OCI-LY7 (cell line): ENCODE data around the gene TNFRSF25. TPM values are rescaled to one million over a fixed set of nuclear protein-coding genes. Genes with fewer than 3 reads are reported as not detected.
A peak's percentile ranks its signal among the peaks of the same experiment; 100 is the strongest.

Source experiments
- BruUV-seq: library from RNA; stranded (reverse); fragments of 400-500 nt; replicated peaks from 2 replicates; lab custom pipeline; 2021; lab: Mats Ljungman, UMichigan
- CTCF ChIA-PET: fragments of 300-600 bp; sonication (Branson Sonifier 250); formaldehyde crosslinking; loops from one replicate; lab custom pipeline; 2022; ENCODE audit warnings: antibody characterized with exemption; ENCODE audit not compliant: unreplicated experiment; lab: Charles Lee
- POLR2A ChIA-PET: fragments of 300-600 bp; sonication (Branson Sonifier 250); formaldehyde crosslinking; loops from one replicate; lab custom pipeline; 2022; ENCODE audit warnings: antibody characterized with exemption; lab: Charles Lee
- DNase-seq: peaks from one replicate; pipeline ENCODE4 v3.0.0-alpha.2; 2015; ENCODE audit warnings: low spot score
- H2AFZ ChIP-seq: fragments of 200-600 bp; sonication (generic), shearing (Covaris generic); 2 replicates; pipeline ENCODE4 v1.6.1; 2014; ENCODE audit warnings: mild to moderate bottlenecking, antibody characterized with exemption, low read length, moderate library complexity
- H3K27ac ChIP-seq: fragments of 200-600 bp; sonication (generic); 2 replicates; pipeline ENCODE4 v1.5.1; 2014; ENCODE audit warnings: mixed run types, low read depth, mild to moderate bottlenecking, moderate library complexity, low read length, inconsistent platforms; ENCODE audit not compliant: poor library complexity, severe bottlenecking
- H3K36me3 ChIP-seq: fragments of 200-600 bp; sonication (generic); 2 replicates; pipeline ENCODE4 v1.6.1; 2014; ENCODE audit warnings: mild to moderate bottlenecking, antibody characterized with exemption, low read length, moderate library complexity, mixed read lengths; ENCODE audit not compliant: insufficient read depth
- H3K4me1 ChIP-seq: fragments of 200-600 bp; sonication (generic); 2 replicates; pipeline ENCODE4 v1.5.1; 2014; ENCODE audit warnings: mild to moderate bottlenecking, low read length; ENCODE audit not compliant: insufficient read depth, poor library complexity, severe bottlenecking
- H3K4me2 ChIP-seq: fragments of 200-600 bp; sonication (generic); 2 replicates; pipeline ENCODE4 v1.6.1; 2014; ENCODE audit warnings: mild to moderate bottlenecking, low read length
- H3K4me3 ChIP-seq: fragments of 200-600 bp; sonication (generic); 2 replicates; pipeline ENCODE4 v1.5.1; 2014; ENCODE audit warnings: mild to moderate bottlenecking, low read depth, low read length; ENCODE audit not compliant: poor library complexity, severe bottlenecking
- H3K79me2 ChIP-seq: fragments of 200-600 bp; sonication (generic); 2 replicates; pipeline ENCODE4 v1.6.1; 2016; ENCODE audit warnings: low read depth, mild to moderate bottlenecking, low read length, moderate library complexity, mixed read lengths; ENCODE audit not compliant: insufficient read depth
- H3K9me2 ChIP-seq: fragments of 200-600 bp; sonication (generic); 2 replicates; pipeline ENCODE4 v1.6.1; 2016; ENCODE audit warnings: mild to moderate bottlenecking, low read length, mixed read lengths; ENCODE audit not compliant: insufficient read depth
- H3K9me3 ChIP-seq: fragments of 200-600 bp; sonication (generic); 2 replicates; pipeline ENCODE4 v1.6.1; 2014; ENCODE audit warnings: mild to moderate bottlenecking, mixed run types, low read length, mixed read lengths
- H4K20me1 ChIP-seq: fragments of 200-600 bp; sonication (generic); 2 replicates; pipeline ENCODE4 v1.6.1; 2014; ENCODE audit warnings: mild to moderate bottlenecking, antibody characterized with exemption, low read length, moderate library complexity, mixed read lengths; ENCODE audit not compliant: insufficient read depth
- CTCF ChIP-seq: fragments of 200-600 bp; sonication (generic); conservative IDR thresholded peaks from 2 replicates; pipeline ENCODE4 v1.5.1; 2014; ENCODE audit warnings: mild to moderate bottlenecking, antibody characterized with exemption, low read length, moderate library complexity, mixed read lengths
- EZH2phosphoT487 ChIP-seq: fragments of 200-600 bp; sonication (generic); IDR thresholded peaks from 2 replicates; pipeline ENCODE4 v1.6.1; 2018; ENCODE audit warnings: low read depth, borderline replicate concordance, mild to moderate bottlenecking, mixed run types, antibody characterized with exemption, low read length, moderate library complexity, mixed read lengths
- intact Hi-C: fragments of 100-400 bp; cut with micrococcal nuclease; formaldehyde crosslinking; loops from one replicate; pipeline ENCODE4 v1.10.0; 2022; ENCODE audit not compliant: unreplicated experiment
- total RNA-seq, 2 experiments: library from RNA; depleted of rRNA in 1 of 2; stranded (reverse); fragments of >200 nt in 1 of 2; shearing (Covaris generic) in 1 of 2; gene quantifications; 2 replicates each; pipeline ENCODE4 v1.2.3, GENCODE V29; 2014 to 2022

TNFRSF25 gene
- total RNA-seq, 2 experiments from 2014 or later: 1.7 to 2.8 TPM

DNA sequence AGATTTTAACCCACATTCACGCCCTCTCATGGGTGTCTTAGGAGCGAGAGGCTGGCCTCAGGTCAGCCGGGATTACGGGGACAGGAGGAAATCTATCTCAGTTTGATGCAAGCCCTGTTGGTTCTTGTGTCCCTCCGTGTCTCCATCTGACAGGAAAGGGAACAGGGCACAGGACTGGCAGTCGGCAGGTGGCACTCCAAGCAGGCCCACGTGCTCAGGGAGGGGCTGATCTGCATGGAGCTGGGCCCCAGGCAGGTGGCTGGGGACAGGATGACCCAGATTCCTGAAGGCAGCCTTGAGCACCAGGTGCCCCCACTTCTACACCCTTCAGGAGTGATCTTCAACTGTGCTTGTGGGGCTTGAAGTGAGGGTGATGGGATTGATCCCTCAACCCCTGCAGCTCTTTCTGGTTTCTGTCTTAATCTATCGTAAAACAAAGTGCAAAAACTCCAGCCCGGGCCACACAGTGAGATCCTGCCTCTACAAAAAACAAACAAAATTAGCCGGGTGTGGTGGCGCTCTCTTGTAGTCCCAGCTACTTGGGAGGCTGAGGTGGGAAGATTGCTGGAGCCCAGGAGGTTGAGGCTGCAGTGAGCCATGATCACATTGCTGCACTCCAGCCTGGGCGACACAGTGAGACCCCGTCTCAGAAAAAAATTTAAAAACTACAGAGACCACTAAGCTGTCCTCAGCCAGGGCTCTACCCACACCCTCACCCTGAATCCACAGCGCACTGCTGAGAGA lies 17.2 kb upstream of the TNFRSF25 start:
- no peaks in the 10 kb centered on the region for H3K9me2 ChIP-seq
- TF ChIP-seq CTCF (peak; percentile 27; the same call in 1 of the 2 replicates), EZH2phosphoT487 (no peak)

GRCh38 chr1:6481820-6482219 lies 15.8 kb upstream of the TNFRSF25 start:
- Histone ChIP-seq H3K4me3 (no peak overlapping the region), H3K9me3 (no peaks in the 10 kb centered on the region), H3K79me2 (no peaks in the 10 kb centered on the region), H4K20me1 (no peaks in the 10 kb centered on the region), H3K9me2 (no peaks in the 10 kb centered on the region), H3K4me1 (no peaks in the 10 kb centered on the region), H3K27ac (no peak overlapping the region), H3K36me3 (no peaks in the 10 kb centered on the region), H3K4me2 (no peak overlapping the region), H2AFZ (no peak overlapping the region)
- CTCF ChIA-PET: no interaction called here
- intact Hi-C loops: loop anchor here (10.0 kb wide), 1 partner anchor 733 kb away; no protein-coding TSS in a partner anchor
- BruUV-seq: no TSS peak
- TF ChIP-seq EZH2phosphoT487: no peak
- TF ChIP-seq CTCF: no peak
- no peak for DNase-seq
- POLR2A ChIA-PET: no interaction called here

More for the DNA sequence above, 17.2 kb upstream of the TNFRSF25 start:
- no peak overlapping the region for H3K4me2 ChIP-seq
- no peaks in the 10 kb centered on the region for H3K36me3 ChIP-seq
- CTCF ChIA-PET: no interaction called here
- no peaks in the 10 kb centered on the region for H3K79me2 ChIP-seq
- no peak overlapping the region for H3K27ac ChIP-seq
- H3K4me1 ChIP-seq: no peaks in the 10 kb centered on the region
- intact Hi-C loops: loop anchor here (10.0 kb wide), 1 partner anchor 732 kb away; no protein-coding TSS in a partner anchor
- no peak for DNase-seq
- no TSS peak for BruUV-seq
- H2AFZ ChIP-seq: no peak overlapping the region
- H4K20me1 ChIP-seq: no peaks in the 10 kb centered on the region
- POLR2A ChIA-PET: no interaction called here
- H3K4me3 ChIP-seq: no peak overlapping the region
- H3K9me3 ChIP-seq: no peaks in the 10 kb centered on the region
